Suppressor macrophage treated with lipopolysaccharide for 4 hours (primary cell): ENCODE data around the gene FNDC8.
A peak's percentile ranks its signal among the peaks of the same experiment; 100 is the strongest.
"Not testable (repeated sequence)": the region's sequence is repeated elsewhere in the genome, so short reads cannot be mapped to it uniquely, and the experiment has no call there.

Experiments
- DNase-seq: peaks from one replicate; pipeline ENCODE4 v3.0.0-alpha.2; 2020

FNDC8 gene

DNA sequence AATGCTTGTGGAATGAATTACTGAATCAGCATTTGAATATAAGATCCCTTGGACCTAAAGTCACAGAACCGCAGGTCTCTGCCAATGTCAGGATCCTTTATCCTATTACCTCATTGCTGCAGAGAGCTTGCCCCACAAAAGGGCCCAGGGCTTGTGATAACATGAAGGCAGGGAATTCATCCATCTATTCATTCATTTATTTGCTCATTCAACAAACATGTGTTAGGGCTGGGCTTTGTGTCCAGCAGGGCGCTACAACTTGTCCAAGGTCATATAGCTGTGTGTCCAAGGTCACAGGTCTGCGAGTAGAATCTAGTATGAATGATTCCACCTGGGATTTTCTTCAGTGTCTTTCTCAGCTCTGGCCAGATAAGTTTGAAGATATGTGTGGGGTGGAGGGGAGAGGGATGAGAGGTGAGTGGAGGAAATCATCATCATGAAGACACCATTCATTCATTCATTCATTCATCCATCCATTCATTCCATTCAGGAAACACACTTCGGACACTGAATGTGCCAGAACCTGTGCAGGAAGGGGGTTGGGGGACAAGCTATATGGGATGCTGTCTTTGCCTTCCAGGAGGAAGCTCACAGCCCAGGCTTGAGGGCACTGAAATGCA lies 24.9 kb downstream of the FNDC8 start:
- no peak for DNase-seq

GRCh38 chr17:35147375-35147905 lies 26.0 kb downstream of the FNDC8 start, which contains the start of gene UNC45B:
TSS of gene UNC45B (plus strand) at chr17:35147817. CDS start at chr17:35148264, 447 bp downstream.
- no peak for DNase-seq

- DNase-seq: no peak
These were observed 26.7 kb downstream of the FNDC8 start for GRCh38 chr17:35148144-35148543.

DNA sequence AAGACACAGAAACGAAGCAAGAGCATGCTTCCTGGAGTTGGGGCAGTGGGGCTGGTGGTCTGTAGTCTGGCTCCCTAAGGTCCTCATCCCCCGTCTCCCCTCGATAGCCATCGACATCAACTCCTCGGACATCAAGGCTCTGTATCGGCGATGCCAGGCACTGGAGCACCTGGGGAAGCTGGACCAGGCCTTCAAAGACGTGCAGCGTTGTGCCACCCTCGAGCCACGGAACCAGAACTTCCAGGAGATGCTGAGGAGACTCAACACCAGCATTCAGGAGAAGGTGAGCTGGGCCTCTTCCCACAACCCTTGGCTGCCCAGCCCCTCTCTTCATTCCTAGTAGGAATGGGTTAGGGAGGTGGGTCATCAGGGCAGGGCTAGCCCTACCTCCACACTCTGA lies 28.5 kb downstream of the FNDC8 start:
- DNase-seq: no peak

DNA sequence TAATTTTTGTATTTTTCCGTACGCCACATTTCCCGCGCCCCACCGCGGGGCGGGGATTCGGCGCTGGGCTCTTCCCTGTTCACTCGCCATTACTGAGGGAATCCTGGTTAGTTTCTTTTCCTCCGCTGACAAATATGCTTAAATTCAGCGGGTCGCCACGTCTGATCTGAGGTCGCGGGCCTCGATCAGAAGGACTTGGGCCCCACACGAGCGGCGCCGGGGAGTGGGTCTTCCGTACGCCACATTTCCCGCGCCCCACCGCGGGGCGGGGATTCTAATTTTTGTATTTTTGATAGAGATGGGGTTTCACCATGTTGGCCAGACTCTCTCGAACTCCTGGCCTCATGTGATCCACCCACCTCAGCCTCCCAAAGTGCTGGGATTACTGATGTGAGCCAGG lies 29.7 kb downstream of the FNDC8 start:
- DNase-seq: not testable (repeated sequence)

- no peak for DNase-seq
These were observed 31.2 kb downstream of the FNDC8 start for GRCh38 chr17:35152421-35153140.

- DNase-seq: no peak
These were observed 33.1 kb downstream of the FNDC8 start for GRCh38 chr17:35154196-35155165.

GRCh38 chr17:35155246-35155645 lies 33.8 kb downstream of the FNDC8 start:
- DNase-seq: no peak

GRCh38 chr17:35159940-35160339 lies 38.5 kb downstream of the FNDC8 start:
- no peak for DNase-seq

- no peak for DNase-seq
These were observed 39.2 kb downstream of the FNDC8 start for GRCh38 chr17:35160354-35161201.

GRCh38 chr17:35161281-35161761 lies 39.9 kb downstream of the FNDC8 start:
- no peak for DNase-seq

GRCh38 chr17:35162755-35163154 lies 41.3 kb downstream of the FNDC8 start:
- no peak for DNase-seq

DNA sequence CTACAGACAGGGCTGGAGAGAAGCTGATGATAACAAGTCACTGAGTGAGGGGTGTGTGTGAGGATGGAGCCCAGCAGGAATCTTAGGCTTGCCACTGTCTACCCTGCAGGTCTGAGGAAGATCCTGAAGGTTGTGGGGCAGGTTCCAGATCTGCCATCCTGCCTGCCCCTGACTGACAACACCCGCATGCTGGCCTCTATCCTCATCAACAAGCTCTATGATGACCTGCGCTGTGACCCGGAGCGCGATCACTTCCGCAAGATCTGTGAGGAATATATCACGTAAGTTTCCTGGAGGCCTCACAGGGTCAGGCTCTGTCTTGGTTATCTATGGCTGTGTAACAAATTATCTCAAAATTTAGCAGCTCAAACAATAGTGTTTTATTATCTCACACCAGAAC lies 42.5 kb downstream of the FNDC8 start:
- DNase-seq: no peak

GRCh38 chr17:35164716-35165115 lies 43.3 kb downstream of the FNDC8 start:
- no peak for DNase-seq

- DNase-seq: no peak
These were observed 45.1 kb downstream of the FNDC8 start for GRCh38 chr17:35166526-35166925.

- no peak for DNase-seq
These were observed 45.6 kb downstream of the FNDC8 start for GRCh38 chr17:35167046-35167445.

GRCh38 chr17:35167666-35168065 lies 46.3 kb downstream of the FNDC8 start:
- peak; percentile 25 for DNase-seq

- DNase-seq: no peak
These were observed 48.5 kb downstream of the FNDC8 start for GRCh38 chr17:35169835-35170363.

DNA sequence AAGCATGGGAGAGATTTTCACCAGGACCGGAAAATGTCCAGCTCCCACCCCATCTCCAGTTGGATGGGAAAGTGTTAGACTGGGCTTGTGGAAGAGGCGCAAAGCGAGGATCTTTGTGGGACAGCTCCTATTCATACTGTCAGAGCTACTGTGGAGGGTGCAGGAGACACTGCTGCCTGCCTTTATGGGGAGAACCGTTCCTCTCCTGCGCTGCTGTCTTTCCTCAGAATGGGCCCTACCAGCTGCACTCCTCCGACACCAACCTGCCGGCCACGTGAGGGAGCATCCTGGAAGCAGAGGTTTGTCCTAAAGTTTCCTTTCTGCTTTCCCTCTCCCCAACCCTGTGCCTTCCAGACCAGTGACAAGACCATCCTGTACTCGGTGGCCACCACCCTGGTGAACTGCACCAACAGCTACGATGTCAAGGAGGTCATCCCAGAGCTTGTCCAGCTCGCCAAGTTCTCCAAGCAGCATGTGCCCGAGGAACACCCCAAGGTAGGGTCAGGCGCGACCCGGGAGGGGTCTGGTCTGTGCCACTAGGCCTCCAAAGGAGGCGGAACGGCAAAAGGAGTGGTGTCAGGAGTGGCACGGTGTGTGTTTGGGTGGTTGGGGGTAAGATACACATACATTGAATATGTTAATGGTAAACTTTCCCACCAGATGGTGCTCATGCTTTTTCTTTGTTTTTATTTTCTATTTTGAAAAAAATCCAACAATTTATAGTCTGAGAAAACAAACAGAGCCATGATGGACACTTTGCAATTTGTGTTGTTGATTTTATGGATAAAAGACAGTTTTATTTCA lies 49.8 kb downstream of the FNDC8 start:
- peak; percentile 38 for DNase-seq

GRCh38 chr17:35171834-35172233 lies 50.4 kb downstream of the FNDC8 start:
- DNase-seq: peak; percentile 42

- DNase-seq: not testable (repeated sequence)
These were observed 50.9 kb downstream of the FNDC8 start for GRCh38 chr17:35172321-35172720.
